Stimulated activated CD4-positive, alpha-beta T cell treated with anti-CD3 and anti-CD28 coated beads, Interleukin-1b, Interleukin-23, amount 100 ng/mL, for 4 hours (primary cell): ENCODE data around the gene ZNF350.
"Not testable (repeated sequence)": the region's sequence is repeated elsewhere in the genome, so short reads cannot be mapped to it uniquely, and the experiment has no call there.

Source experiments
- DNase-seq, 2 donors: peaks; one replicate each; pipeline ENCODE4 v3.0.0-alpha.2; 2020; ENCODE audit warnings: low read depth in 2 of 2

The ZNF350 gene

GRCh38 chr19:51986309-51987291 is at the start of gene ZNF350:
Gene ZNF350, minus strand, starts transcription at chr19:51986840. Its CDS starts 12,480 bp downstream, at chr19:51974360.
- DNase-seq: peak; percentile 65 to 80

GRCh38 chr19:52034051-52034728 is 47.5 kb upstream of the ZNF350 start:
- no peak for DNase-seq

- no peak for DNase-seq
Measured at GRCh38 chr19:52028780-52029123, 42.1 kb upstream of the ZNF350 start.

GRCh38 chr19:52028027-52028779 is 41.6 kb upstream of the ZNF350 start, which contains the start of gene ZNF614:
Gene ZNF614, minus strand, starts transcription at chr19:52028379. Its CDS starts 2,634 bp downstream, at chr19:52025745.
- DNase-seq: peak; percentile 68 to 78

GRCh38 chr19:52026255-52026990 is 39.8 kb upstream of the ZNF350 start:
- not testable (repeated sequence) for DNase-seq

GRCh38 chr19:52024478-52024877 is 37.8 kb upstream of the ZNF350 start:
- not testable (repeated sequence) for DNase-seq

GRCh38 chr19:52022193-52022592 is 35.6 kb upstream of the ZNF350 start:
- no peak for DNase-seq

- DNase-seq: no peak
Measured at GRCh38 chr19:52020506-52020905, 33.9 kb upstream of the ZNF350 start.

GRCh38 chr19:52010674-52011073 is 24.0 kb upstream of the ZNF350 start:
- no peak for DNase-seq

- peak; percentile 83 to 85 for DNase-seq
Measured at GRCh38 chr19:52007806-52008557, 21.3 kb upstream of the ZNF350 start, which contains the start of gene ZNF615. Gene ZNF615, minus strand, starts transcription at chr19:52008211. Its CDS starts 4,500 bp downstream, at chr19:52003711.

- no peak for DNase-seq
Measured at GRCh38 chr19:52007451-52007805, 20.8 kb upstream of the ZNF350 start.

GRCh38 chr19:51994048-51994644 is 7.5 kb upstream of the ZNF350 start:
- DNase-seq: no peak

GRCh38 chr19:51993422-51993821 is 6.8 kb upstream of the ZNF350 start:
- DNase-seq: no peak

- DNase-seq: no peak
Measured at GRCh38 chr19:51983361-51983760, 3.3 kb downstream of the ZNF350 start.

GRCh38 chr19:51980926-51981325 is 5.7 kb downstream of the ZNF350 start:
- DNase-seq: not testable (repeated sequence)

- DNase-seq: no peak
Measured at GRCh38 chr19:51980116-51980736, 6.4 kb downstream of the ZNF350 start.

- DNase-seq: no peak
Measured at GRCh38 chr19:51978882-51979281, 7.8 kb downstream of the ZNF350 start.

- no peak for DNase-seq
Measured at GRCh38 chr19:51977346-51977745, 9.3 kb downstream of the ZNF350 start.

GRCh38 chr19:51976852-51977251 is 9.8 kb downstream of the ZNF350 start:
- DNase-seq: no peak

- not testable (repeated sequence) for DNase-seq
Measured at GRCh38 chr19:51975787-51976186, 10.9 kb downstream of the ZNF350 start.
